Adrenal gland (tissue), 12 donors: ENCODE data around the gene LPO. TPM values are rescaled to one million over a fixed set of nuclear protein-coding genes. Genes with fewer than 3 reads are reported as not detected.

Experiments
- DNase-seq, 7 donors: peaks; one replicate each; pipeline ENCODE4 v3.0.0-alpha.2; 2019 to 2020
- H3K27ac ChIP-seq, 5 donors: fragments of 200-600 bp; sonication (generic) in 4 of 5; 1 replicate in 3 of 5; 2 replicates in 2 of 5; pipeline versions ENCODE4 v1.5.1 to v1.8.0; 2016 to 2020; ENCODE audit warnings: mild to moderate bottlenecking in 1 of 5
- H3K27me3 ChIP-seq: fragments of 200-600 bp; 2 replicates; pipeline ENCODE4 v1.8.0; 2021
- H3K36me3 ChIP-seq, 2 donors: fragments of 200-600 bp; replicated peaks in 1 of 2; 1 replicate in 1 of 2; 2 replicates in 1 of 2; pipeline versions ENCODE4 v1.5.1 to v1.8.0; 2018 to 2022
- H3K4me1 ChIP-seq, 2 donors: fragments of 200-600 bp; replicated peaks in 1 of 2; 1 replicate in 1 of 2; 2 replicates in 1 of 2; pipeline versions ENCODE4 v1.5.1 to v1.8.0; 2018 to 2021
- H3K4me3 ChIP-seq, 4 donors: fragments of 200-600 bp; sonication (generic) in 3 of 4; one replicate each; pipeline ENCODE4 v1.5.1; 2016 to 2018
- H3K9me3 ChIP-seq, 3 donors: fragments of 200-600 bp; sonication (generic) in 1 of 3; replicated peaks in 1 of 3; 1 replicate in 2 of 3; 2 replicates in 1 of 3; pipeline versions ENCODE4 v1.5.1 to v1.8.0; 2016 to 2021
- CTCF ChIP-seq, 6 experiments: fragments of 450-650 bp in 4 of 6; fragments of 200-600 bp in 2 of 6; sonication (generic) in 1 of 6; IDR thresholded peaks; 1 replicate in 5 of 6; 2 replicates in 1 of 6; pipeline versions ENCODE4 v1.5.1 to v1.8.0; 2016 to 2021; ENCODE audit warnings: antibody characterized with exemption in 6 of 6, mild to moderate bottlenecking in 2 of 6, moderate library complexity in 1 of 6
- POLR2A ChIP-seq, 2 donors: fragments of 450-650 bp; IDR thresholded peaks; one replicate each; pipeline ENCODE4 v1.6.1; 2017; ENCODE audit warnings: antibody characterized with exemption in 2 of 2, mild to moderate bottlenecking in 2 of 2, moderate library complexity in 1 of 2
- WGBS, 4 donors: extraction: QIAGEN DNeasy Blood & Tissue Kit in 2 of 4; methylation state at CpG; one replicate each; pipeline versions ENCODE4 v1.1.5 to v1.1.7; 2013 to 2017; 5-methylcytosine and 5-hydroxymethylcytosine counted together
- intact Hi-C, 2 donors: fragments of 100-400 bp; cut with DNase I; formaldehyde crosslinking; loops; one replicate each; pipeline versions ENCODE4 v1.14.1 to v1.15.0; 2022 to 2023
- polyA plus RNA-seq, 3 donors: library from polyadenylated mRNA; stranded (reverse); fragments of 200-250 nt in 2 of 3; fragments of 350-450 nt in 1 of 3; fragmentation: Illumina TruSeq in 1 of 3; extraction: RNeasy Lipid Tissue Mini Kit (QIAGEN cat#74804) in 1 of 3; gene quantifications; one replicate each; pipeline ENCODE4 v1.2.3, GENCODE V29; 2013 to 2014
- total RNA-seq, 9 donors: library from RNA; depleted of rRNA in 4 of 9; stranded (reverse); fragments of >200 nt in 4 of 9; fragments of 120-200 nt in 1 of 9; fragmentation: NEBNext Ultra II Directional in 1 of 9; extraction: Animal tissue kit (Norgen Biotek cat#: 25700) in 1 of 9; gene quantifications; one replicate each; pipeline versions ENCODE4 v1.1.0 to v1.2.4, GENCODE V29; 2013 to 2023
- donor health status: healthy with polysubstance abuse.
- donor health status: Bipolar disorder and iron deficiency.
- donor health status: DM: yes; HTN: yes; CAD: no.
- donor health status: DM: no; HTN: no; CAD: no.
- donor health status: DM: no; HTN: no; CAD: no.
- donor health status: DM: yes; HTN: yes; CAD: no.

Gene LPO
- total and polyA plus RNA-seq, 12 donors = 0.06 to 0.16 TPM; not detected in 10

GRCh38 chr17:58315281-58315711, 76.9 kb downstream of the LPO start:
- H3K27me3 ChIP-seq = no peaks in the 10 kb centered on the region
- 87 to 96% (median 95%) methylated on average over 6 of the region's 6 CpGs for WGBS, 4 donors
- no peaks in the 10 kb centered on the region for H3K4me1 ChIP-seq
- intact Hi-C loops = loop anchor here (2.0 to 5.0 kb wide), 2 partner anchors 132 kb away; no protein-coding TSS in a partner anchor
- no peak overlapping the region for H3K27ac ChIP-seq
- H3K36me3 ChIP-seq = no peaks in the 10 kb centered on the region
- H3K4me3 ChIP-seq = no peak overlapping the region
- TF ChIP-seq CTCF (IDR thresholded peaks at IDR 0.05) (no peak), POLR2A (IDR thresholded peaks at IDR 0.05) (no peak)
- no peaks in the 10 kb centered on the region for H3K9me3 ChIP-seq
- DNase-seq = peak in 2 of 7 donors; percentile 8 to 42

GRCh38 chr17:58315750-58316149, 77.4 kb downstream of the LPO start:
- Histone ChIP-seq H3K36me3 (no peaks in the 10 kb centered on the region), H3K27me3 (no peaks in the 10 kb centered on the region), H3K4me3 (no peak overlapping the region), H3K4me1 (no peaks in the 10 kb centered on the region), H3K9me3 (no peaks in the 10 kb centered on the region), H3K27ac (no peak overlapping the region)
- intact Hi-C loops = loop anchor here (2.0 to 5.0 kb wide), 2 partner anchors 131 to 132 kb away; no protein-coding TSS in a partner anchor
- TF ChIP-seq CTCF (IDR thresholded peaks at IDR 0.05) (no peak), POLR2A (IDR thresholded peaks at IDR 0.05) (no peak)
- peak in 1 of 7 donors; percentile 4 for DNase-seq
- 91 to 96% (median 95%) methylated on average over 2 to 4 of the region's 4 CpGs for WGBS, 4 donors

- TF ChIP-seq POLR2A (IDR thresholded peaks at IDR 0.05) (no peak), CTCF (IDR thresholded peaks at IDR 0.05) (no peak)
- DNase-seq = peak in 4 of 7 donors; percentile 7 to 37 (median 16)
- 84 to 91% (median 89%) methylated on average over 5 to 8 of the region's 8 CpGs for WGBS, 4 donors
Measured at GRCh38 chr17:58316260-58316960, 78.0 kb downstream of the LPO start.

GRCh38 chr17:58317421-58318064, 79.2 kb downstream of the LPO start:
- no peaks in the 10 kb centered on the region for H3K4me1 ChIP-seq
- DNase-seq = peak; percentile 40 to 74 (median 64)
- peak; percentile 38 to 77 (median 67) for TF ChIP-seq CTCF (IDR thresholded peaks at IDR 0.05)
- no peak for TF ChIP-seq POLR2A (IDR thresholded peaks at IDR 0.05)
- H3K36me3 ChIP-seq = no peaks in the 10 kb centered on the region
- 26 to 29% (median 28%) methylated on average over 4 to 5 of the region's 5 CpGs for WGBS, 4 donors
- H3K27ac ChIP-seq = no peak overlapping the region
- no peaks in the 10 kb centered on the region for H3K27me3 ChIP-seq
- H3K4me3 ChIP-seq = no peak overlapping the region
- H3K9me3 ChIP-seq = no peaks in the 10 kb centered on the region
- intact Hi-C loops = loop anchor here in 1 of 2 donors (5.0 kb wide), 1 partner anchor 130 kb away; no protein-coding TSS in a partner anchor

More at GRCh38 chr17:58316260-58316960, 78.0 kb downstream of the LPO start:
- no peaks in the 10 kb centered on the region for H3K27me3 ChIP-seq
- no peaks in the 10 kb centered on the region for H3K9me3 ChIP-seq
- no peak overlapping the region for H3K4me3 ChIP-seq
- no peaks in the 10 kb centered on the region for H3K36me3 ChIP-seq
- H3K4me1 ChIP-seq = no peaks in the 10 kb centered on the region
- H3K27ac ChIP-seq = no peak overlapping the region
- intact Hi-C loops = loop anchor here in 1 of 2 donors (5.0 kb wide), 1 partner anchor 131 kb away; no protein-coding TSS in a partner anchor
